SK-N-DZ (cell line): ENCODE data around the gene FKBP15.

Source experiments
- DNase-seq: peaks from one replicate; pipeline ENCODE4 v3.0.0-alpha.2; 2015; ENCODE audit warnings: low spot score

The FKBP15 gene

GRCh38 chr9:113184539-113184938 is 36.5 kb downstream of the FKBP15 start:
- no peak for DNase-seq

GRCh38 chr9:113183956-113184488 is 37.1 kb downstream of the FKBP15 start:
- no peak for DNase-seq

- no peak for DNase-seq
Measured at GRCh38 chr9:113181165-113181564, 39.9 kb downstream of the FKBP15 start.

- no peak for DNase-seq
Measured at GRCh38 chr9:113179839-113180238, 41.2 kb downstream of the FKBP15 start.

GRCh38 chr9:113178087-113178486 is 43.0 kb downstream of the FKBP15 start:
- no peak for DNase-seq

- DNase-seq = no peak
Measured at GRCh38 chr9:113177251-113177650, 43.8 kb downstream of the FKBP15 start.

GRCh38 chr9:113176803-113177202 is 44.3 kb downstream of the FKBP15 start:
- no peak for DNase-seq

GRCh38 chr9:113173341-113173740 is 47.7 kb downstream of the FKBP15 start:
- DNase-seq = no peak

- no peak for DNase-seq
Measured at GRCh38 chr9:113168809-113169208, 52.3 kb downstream of the FKBP15 start.

- no peak for DNase-seq
Measured at GRCh38 chr9:113166039-113166438, 55.0 kb downstream of the FKBP15 start.

GRCh38 chr9:113164536-113165300 is 56.4 kb downstream of the FKBP15 start:
- no peak for DNase-seq

GRCh38 chr9:113163001-113163400 is 58.1 kb downstream of the FKBP15 start:
- DNase-seq = no peak

- no peak for DNase-seq
Measured at GRCh38 chr9:113160571-113160970, 60.5 kb downstream of the FKBP15 start.

- no peak for DNase-seq
Measured at GRCh38 chr9:113158446-113158845, 62.6 kb downstream of the FKBP15 start.

GRCh38 chr9:113156880-113157279 is 64.2 kb downstream of the FKBP15 start:
- no peak for DNase-seq

- no peak for DNase-seq
Measured at GRCh38 chr9:113155911-113156588, 65.0 kb downstream of the FKBP15 start.

GRCh38 chr9:113154946-113155345 is 66.1 kb downstream of the FKBP15 start:
- no peak for DNase-seq

- DNase-seq = no peak
Measured at GRCh38 chr9:113154471-113154870, 66.6 kb downstream of the FKBP15 start.

GRCh38 chr9:113153599-113153998 is 67.5 kb downstream of the FKBP15 start:
- no peak for DNase-seq

- no peak for DNase-seq
Measured at GRCh38 chr9:113152699-113153098, 68.4 kb downstream of the FKBP15 start.

- DNase-seq = no peak
Measured at GRCh38 chr9:113151696-113152630, 69.1 kb downstream of the FKBP15 start.
